Hematopoietic multipotent progenitor cell treated with erythropoietin and hydrocortisone succinate and interleukin-3 and kit ligand, for 4 days (in vitro differentiated cells): Measurements from ENCODE around the gene TRANK1.

Experiments used
- DNase-seq: peaks from one replicate; pipeline ENCODE4 v3.0.0-alpha.2; 2015

TRANK1 gene

DNA sequence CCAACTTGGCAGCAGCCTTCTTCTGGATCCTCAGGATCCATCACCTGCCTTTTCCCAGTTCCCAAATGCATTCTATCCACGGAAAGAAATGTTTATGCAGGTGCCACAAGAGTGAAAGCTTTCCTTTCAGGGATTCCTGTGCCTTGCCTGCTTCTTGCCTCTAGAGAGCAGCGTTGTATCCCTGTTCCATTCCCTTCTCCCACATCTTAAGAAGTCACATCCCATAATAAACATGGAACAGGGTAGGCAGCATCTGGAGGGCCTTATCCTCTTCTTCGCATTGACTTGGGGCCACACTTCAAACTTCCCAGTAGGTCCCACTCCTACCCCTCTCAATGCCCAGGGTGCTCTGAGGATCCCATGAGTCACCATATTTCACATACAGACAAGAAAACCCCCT, 107.8 kb downstream of the TRANK1 start:
- DNase-seq = no peak

DNA sequence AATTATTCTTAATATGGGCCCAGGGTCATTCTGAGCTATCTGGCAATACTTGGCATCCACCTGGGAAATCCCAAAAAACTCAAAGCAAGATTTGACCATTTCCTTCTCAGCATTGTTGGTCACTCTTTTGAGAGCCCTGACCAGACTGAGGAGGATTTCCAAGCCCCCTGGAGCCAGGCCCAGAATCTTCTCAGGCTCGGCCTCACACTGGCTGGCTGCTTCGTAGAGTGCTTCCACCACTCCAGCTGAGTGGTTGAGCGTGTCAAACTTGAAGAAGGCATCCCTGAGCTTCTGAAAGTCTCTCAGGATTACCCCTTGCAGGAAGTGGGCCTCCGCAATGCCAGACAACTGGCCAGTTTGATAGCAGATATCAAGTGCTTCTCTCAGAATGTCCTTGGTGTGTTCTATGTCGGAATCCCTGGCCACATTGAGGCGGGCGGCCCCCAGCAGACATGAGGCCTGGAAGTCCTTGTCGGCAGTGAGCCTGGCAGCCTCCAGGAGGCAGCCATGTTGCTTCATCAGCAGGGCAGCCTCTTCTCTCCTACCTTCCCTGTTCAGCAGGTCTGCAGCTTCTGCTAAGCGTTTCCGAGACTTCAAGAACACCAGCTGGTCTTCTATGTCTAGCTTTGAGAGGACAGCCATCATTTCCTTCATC, 111.6 kb downstream of the TRANK1 start:
- no peak for DNase-seq

DNA sequence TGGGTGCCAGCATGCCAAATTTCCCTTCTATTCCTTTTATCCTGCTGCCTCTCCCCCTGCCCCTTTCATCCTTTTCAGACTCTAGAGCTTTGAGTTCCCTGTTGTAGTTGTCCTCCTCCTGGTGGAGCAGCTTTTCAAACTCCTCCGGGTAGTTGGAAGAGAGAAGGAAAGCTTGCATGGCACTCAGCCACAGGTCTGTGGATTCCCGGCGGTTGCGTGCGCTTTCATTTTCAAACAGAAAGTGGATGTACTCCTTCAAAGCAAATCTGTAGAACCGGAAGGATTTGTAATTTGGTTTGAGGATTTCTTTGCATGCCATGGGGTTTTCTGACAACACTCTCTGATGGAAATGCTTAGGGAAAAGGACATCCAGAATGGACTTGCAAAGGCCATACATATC, 112.4 kb downstream of the TRANK1 start:
- DNase-seq = no peak

DNA sequence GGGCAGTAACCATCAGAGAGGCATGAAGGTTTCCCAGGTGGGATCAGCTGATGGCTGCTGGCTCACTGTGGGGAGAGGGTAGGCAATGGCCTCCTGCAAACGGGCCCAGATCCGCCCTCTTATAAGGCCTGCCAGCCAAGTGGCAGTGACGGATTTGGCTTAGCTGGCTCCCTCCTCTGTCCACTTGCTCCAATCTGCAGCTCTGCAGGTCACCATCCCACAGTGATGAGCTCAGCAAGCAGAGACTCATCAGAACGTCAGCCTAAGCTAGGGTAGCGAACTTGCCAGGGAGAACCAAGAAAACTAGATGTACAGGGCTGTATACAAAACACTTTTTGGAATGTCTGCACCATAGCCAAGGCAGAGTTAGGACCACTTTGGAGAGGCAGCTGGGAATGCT, 117.7 kb downstream of the TRANK1 start:
- DNase-seq = no peak

DNA sequence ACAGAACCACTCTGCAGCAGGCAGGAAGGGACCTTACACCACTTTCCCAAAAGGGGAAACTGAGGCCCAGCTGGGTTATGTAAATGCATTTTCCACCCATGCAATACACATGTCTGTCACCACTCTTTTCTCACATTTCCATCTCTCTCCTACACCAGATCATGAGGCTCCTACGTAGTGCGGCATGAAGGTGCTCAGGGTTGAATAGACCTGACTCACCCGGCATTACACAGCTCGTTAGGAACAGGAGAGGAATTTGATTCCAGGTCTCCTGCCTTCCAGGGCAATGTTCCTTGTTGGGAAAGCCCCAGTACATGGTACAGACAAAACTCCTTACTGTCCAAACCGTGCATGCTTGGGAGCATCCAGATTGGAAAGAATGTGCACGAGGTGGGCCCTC, 118.6 kb downstream of the TRANK1 start:
- no peak for DNase-seq

DNA sequence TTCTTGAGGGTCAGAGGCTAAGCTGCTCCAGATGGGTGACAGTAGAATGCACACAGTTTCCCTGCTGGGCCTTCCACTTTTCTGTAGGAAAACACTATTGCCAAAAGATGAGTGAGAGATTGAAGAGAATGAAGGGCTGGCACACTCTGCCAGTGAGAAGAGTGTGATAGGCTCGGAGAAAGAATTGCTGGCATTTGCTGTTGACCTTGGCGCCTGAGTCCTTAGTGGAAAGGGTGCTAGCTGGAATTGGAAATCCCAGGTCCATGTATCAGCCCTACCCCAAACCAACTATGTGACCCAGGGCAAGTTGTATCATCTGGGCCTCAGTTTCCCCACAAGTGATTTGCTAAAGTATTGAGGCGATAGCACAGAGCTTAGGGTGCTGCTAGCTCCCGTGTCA, 120.4 kb downstream of the TRANK1 start:
- DNase-seq = no peak

DNA sequence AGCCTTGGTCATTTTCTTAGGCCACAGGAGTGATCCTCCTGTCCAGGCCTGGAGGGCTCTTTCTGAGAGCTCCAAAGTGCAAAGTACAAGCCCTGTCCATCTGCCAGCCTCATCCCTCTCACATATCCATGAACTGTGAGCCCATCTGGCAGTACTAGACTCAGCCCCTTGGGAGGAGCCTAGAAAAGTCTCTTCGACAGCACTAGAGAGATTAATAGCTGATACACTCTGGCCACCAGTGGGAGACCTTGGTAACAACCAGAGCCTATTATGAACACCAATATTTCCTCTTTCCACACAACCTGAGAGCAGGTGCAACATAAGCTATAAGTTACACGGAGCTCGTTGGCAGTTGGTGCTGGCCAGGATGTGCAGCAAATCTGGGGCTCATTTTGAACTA, 121.0 kb downstream of the TRANK1 start:
- DNase-seq = peak; percentile 10

DNA sequence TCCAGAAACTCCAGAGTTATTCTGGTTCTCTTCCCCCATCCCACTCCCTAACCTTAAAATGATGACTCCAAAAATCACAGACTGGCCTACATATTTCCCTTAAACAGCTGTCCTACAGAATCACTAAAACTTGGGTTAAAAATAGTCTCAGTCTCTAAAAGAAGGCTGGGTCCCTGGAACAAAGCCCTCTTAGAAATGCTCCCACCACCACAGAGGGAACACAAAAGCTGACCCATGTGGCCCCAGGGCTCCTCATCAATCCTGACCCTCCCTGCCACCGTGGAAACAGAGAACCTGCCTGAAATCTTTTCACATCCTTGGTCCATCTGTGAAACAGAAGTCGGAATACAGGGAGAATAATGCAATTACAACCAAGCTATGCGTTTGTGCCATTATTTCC, 124.8 kb downstream of the TRANK1 start:
- DNase-seq = no peak

DNA sequence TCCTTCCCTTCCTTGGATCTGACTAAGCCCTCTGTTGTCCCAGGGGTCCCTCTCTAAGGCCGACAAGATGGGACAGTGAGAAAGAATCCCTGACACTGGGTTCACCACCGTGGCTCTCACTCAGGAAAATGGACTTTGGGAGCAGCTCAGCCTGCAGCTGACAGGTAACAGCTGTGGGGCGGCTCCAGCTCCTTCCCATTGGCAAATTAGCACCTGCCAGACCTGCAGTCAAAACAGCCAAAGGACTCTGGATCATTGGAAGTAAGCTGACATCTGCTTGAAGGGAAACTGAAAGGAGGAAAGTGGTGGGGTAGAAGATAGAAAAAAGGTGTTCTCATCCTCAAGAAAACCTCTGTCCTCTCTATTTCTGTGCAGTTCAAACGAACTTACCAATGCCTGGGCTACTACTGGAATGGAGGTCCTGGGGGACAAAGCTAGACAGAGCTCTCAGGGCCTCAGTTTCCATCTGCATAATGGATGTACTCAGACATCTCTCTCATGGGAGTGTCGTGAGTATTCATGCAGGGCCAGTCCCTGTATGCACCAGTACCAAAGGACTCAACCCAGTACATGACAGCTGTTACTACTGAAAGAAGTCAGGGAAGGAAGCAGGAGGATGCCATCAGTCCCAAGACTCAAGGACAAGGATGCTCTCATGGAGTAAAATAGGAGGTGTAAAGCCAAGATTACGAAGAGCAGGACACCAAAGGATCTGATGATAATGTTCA, 126.9 kb downstream of the TRANK1 start:
- no peak for DNase-seq

DNA sequence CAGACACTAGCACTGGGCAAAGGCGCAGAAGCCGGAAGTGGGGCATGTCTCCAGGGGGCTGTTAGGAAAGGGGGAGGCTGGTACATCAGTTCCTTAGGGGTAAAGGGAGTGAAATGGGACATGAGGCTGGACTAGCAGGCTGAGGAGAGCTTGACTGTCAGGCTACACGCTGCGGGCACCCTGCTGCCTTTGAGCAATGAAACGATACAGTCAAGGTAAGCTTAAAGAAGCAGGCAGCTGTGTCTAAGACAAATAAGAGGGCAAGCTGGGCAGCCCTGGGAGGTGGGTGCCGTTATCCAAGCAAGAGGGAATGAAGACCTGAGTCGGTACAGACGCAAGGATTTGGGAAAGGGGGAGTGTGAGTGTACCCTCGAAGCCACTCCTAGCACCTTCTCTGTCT, 129.5 kb downstream of the TRANK1 start:
- no peak for DNase-seq

DNA sequence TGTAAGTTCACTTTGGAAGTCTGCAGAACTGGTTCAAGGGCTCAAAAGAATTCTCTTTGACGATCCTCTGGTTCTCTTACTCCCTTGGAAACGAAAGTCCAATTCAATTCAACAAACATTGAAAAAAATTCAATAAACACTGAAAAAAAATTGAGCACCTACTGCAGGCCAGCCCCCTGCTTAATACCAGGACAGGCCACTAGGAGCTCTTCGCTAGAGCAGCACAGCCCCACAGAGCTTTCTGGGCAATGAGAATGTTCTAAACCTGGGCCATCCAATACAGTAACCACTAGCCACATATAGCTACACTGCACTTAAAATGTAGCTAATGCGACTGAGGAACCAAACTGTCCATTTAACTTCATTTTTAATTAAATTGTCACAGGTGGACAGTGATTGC, 130.1 kb downstream of the TRANK1 start:
- peak; percentile 12 for DNase-seq

DNA sequence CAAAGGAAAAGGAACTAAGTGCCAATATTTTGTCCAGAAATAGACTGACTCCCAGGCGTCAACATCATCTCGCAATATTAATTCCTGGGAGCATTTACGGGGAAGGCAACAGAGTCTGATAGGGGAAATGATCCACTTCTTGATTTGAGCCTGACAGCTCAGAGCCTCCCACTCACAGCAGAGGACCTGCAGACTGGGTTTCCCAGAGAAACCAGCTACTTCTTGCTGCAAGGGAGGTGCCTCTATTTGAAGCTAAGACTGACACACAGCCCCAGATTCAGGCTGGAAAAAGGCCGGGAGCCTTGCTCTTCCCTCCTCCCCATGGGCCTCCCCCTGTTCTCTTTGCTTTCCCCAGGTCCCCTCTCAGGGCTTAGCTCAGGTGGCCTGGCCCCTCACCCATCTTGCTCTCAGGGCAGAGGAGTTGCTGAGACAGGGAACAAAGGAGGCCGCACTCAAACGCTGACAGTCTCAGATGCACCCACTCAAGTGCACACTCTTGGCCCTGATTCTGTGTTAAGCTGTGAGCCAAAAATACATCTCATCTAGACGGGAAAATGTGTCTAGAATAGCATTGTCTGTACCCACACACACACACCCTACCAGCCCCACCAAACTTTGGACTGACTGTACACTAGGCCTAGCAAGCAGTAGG, 130.7 kb downstream of the TRANK1 start:
- DNase-seq = no peak

DNA sequence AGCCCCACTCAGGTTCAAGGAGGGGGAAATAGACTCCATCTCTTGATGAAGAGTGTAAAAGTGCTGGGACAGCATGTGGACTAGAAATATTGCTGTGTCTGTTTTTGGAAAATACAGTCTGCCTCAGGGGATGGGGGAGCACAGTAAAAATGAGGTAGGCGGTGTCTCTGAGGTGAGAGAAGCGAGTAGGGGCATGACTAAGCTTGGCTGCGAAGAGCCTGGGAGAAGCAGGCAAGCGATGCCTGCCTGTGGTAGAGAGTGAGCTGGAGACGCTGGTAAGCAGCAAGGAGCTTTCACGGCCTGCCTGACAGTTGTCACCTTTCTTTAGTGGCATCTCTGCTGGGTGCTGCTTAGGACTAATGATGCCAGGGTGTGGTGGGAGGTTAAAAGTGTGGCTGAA, 131.5 kb downstream of the TRANK1 start:
- DNase-seq = no peak

DNA sequence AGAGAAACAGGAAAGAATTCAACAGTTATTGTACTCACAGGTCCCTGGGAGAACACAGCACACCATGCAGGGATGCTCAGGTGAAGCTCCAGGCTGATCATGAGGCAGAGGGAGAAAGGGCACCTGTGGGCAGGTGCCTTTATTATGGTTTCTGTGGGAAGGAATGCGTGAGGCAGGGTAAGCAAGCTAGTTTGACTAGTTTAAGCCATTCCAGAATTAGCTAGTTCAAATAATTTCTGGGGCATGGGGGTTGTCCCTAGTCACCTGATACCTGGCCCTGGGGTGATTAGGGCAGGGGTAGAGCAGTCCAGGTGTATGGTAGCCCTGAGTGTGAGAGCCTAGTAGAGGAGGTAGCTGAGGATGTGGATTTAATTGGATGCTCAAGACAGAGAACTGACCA, 132.6 kb downstream of the TRANK1 start:
- DNase-seq = no peak

DNA sequence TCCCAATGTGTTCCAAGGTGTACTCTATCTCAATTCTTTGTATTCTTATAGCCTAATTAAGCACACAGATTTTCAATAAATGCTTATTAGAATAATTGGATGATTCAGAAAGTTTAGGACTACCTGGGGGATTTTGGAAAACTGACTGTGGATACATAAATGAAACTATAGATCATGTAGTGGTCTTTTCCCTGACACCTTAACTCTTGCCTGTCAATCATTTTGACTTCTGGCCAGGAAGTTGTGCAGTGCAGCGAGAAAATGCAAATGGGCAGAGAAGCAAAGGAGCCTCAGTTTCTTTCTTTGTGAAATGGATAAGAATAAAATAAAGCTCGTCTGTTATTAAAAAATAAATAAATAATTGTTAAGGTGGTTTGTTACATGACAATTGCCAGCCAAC, 133.1 kb downstream of the TRANK1 start:
- DNase-seq = no peak

DNA sequence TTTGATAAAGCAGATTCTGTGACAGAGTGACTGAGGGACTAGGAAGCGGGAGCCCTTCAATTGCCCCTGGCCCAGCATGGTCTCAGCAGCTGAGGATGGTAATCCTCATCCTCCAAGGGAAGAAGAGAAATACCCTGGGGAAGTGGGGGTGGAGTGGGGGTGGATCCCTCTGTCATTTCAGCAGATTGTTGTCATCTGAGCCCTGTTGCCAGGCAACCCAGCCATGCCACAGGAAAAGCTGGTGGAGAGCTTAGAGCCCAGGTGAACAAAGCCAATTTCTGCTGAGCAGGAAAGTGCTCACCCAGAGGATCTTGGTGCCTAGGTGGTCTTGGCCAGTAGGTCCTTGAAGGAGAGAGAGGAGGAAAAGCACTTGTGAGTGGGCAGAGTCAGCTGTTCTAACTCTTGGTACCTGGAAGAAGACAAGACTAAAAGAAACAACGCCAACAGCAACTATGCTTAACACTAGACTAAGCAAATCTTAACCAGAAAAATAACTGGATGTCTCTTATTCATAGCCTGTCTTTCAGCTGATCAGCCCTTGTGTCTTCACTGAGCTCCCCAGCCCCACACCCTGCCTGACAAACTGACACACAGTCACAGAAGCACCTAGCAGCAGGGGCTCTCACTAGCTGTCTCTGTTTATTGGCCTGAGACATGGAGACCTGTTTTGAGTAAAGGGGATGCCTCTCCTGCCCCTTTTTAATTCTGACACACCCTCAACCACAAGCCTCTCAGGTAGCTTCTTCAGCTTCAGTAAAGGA, 140.4 kb downstream of the TRANK1 start:
- no peak for DNase-seq

DNA sequence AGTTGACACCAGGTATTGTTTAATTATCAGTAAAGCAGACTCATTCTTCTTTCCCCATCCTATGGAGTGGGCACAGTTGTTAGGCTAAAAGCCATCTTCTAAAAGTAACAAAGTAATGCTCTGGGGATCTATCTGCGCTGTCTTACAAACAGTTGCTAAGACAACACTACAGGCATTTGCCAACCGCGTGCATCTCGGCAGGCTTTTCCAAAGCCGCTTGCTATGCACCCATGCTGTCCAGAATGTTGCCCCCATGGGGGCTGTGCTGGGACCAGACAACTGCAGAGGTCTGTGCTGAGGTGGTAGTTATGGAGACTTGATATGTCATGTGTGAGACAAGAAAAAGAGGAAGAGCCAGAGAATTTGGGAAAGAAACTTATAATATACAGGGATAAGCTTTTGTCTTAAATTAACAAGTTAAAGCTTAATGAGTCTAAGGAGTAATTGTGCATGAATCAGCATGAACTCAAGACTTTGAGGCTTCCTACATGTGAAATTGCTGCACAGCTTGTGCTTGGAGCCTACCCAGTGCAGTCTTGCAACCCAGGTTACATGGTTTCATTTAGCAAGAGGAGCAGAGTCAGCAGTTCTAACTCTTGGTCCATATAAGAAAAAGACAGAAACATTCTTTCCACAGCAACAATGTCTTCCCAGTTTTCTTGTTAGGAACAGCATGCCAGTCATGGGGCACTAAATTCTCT, 141.6 kb downstream of the TRANK1 start:
- no peak for DNase-seq

DNA sequence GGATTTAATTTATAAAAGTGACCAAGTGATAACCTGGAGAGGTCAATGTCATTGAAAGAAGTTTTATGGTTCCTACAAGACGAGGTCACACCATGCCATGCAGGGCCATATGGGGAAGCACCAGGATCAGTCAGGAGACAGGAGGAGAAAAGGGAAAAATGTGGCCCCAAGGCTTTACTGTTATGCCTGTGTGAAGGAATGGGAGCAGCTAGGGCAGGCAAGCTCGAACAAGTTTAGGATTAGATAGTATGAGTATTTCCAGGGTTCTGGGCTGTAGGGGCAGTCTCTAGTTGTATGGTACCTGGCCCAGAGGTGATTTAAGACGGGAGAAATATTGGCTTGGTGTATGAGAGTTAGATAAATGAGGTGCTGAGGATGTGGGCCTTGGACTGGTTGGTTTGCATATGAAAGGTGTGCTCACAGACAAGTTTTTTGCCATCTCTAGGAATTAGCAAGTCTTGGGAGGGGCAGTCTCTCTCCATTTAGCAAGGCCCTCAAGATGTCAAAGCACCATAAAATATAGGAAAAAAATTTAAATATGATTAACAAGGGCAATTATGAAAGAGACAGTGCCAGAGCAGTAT, 144.2 kb downstream of the TRANK1 start:
- DNase-seq = no peak

DNA sequence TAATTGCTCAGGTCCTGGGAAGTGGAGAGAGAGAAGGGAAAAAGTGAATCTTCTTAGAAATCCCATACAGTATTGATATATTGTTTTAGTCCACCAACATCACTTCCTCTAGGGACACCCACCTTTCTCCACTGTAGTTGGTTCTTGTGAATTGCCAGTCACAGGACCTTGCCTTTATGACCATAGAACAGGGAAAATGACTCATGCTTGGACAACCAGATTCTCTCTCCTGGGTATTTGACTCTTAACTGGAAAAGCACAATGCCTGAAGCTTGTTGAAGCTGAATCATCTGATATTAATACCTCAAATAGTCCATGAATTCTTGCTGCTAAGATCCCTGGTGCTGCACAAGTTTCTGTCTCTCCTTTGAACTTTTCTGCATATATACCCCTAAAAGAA, 148.0 kb downstream of the TRANK1 start:
- no peak for DNase-seq

DNA sequence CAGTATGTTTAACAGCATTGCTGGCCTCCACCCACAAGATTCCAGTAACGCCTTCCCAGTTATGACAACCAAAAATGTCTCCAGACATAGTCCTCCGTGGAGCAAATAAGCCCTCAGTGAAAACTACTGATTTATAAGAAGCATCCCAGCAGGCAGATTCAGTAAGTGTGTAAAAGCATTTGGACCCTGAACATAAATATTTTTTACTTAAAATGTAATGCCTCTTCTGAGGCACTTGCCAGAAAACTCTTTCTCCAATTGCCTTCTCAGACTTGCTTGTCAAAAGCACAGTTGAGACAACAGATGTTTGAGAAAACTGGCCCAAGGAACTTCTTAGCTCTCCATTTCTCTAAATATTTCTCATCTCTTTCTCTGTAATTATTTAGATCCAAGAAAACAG, 148.7 kb downstream of the TRANK1 start:
- no peak for DNase-seq

DNA sequence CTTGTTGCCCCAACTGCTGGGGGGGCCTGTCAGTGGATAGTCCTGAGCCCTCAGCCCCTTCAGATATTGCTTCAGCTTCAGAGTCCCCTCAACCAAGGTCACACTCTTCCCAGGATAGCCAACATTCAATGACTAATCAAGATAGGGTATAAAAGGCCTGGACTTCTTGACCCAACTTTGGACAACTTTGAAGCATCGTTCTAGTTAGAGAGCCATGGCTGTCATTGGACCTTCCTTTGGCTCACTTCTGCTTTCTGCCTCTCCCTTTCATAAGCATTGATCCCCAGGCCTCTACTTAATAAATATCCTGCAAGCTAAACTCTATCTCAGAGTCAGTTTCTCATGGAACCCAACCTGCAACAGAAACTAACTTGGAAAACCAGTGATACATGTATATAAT, 149.2 kb downstream of the TRANK1 start:
- DNase-seq = no peak

DNA sequence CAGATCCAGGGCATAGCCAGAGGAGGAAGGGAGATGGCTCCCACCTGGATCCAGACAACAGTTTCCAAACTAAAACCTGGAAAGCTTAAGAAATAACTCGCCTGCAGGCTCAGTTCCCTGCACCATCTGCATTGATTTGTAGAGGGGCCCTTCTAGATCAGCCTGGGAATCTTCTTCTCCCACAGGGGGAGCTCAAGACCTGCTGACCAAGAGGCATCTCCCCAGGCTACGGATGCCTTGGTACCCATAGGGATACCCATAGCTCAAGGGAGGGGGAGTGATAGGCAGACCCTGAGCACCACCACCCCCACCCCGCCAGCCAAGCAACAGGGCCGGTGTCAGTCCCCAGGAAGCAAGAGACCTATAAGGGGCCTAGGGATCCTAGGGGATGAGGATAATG, 152.5 kb downstream of the TRANK1 start:
- peak; percentile 68 for DNase-seq

DNA sequence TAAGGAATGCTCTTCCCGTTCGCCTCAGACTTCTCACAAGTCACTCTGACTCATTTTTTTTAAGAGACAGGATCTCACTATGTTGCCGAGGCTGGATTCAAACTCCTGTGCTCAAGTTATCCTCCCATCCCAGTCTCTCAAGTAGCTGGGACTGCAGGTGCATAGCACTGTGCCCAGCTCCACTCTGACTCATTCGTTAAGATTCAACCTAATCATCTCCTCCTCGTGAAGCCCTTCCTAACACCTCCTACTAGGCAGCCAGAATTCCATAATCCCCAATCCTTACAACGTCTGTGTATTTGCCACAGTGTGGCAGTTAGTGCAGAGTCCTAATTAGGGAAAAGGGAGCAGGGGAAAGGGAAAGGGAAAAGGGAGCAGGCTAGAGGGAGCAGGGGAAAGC, 154.1 kb downstream of the TRANK1 start:
- no peak for DNase-seq
